NCI-H2171 (cell line): ENCODE measurements around the gene SERPINA3.
"Not testable (repeated sequence)": the region's sequence is repeated elsewhere in the genome, so short reads cannot be mapped to it uniquely, and the experiment has no call there.

Source experiments
- DNase-seq: peaks from one replicate; lab custom pipeline; 2025; lab: John Stamatoyannopoulos, UW

SERPINA3 gene

GRCh38 chr14:94612174-94612573, at the start of gene SERPINA3:
SERPINA3 (plus strand) TSS chr14:94612391; CDS start chr14:94614442, 2,051 bp downstream.
- no peak for DNase-seq

- DNase-seq = no peak
Observed at GRCh38 chr14:94562941-94563883, 49.0 kb upstream of the SERPINA3 start.

GRCh38 chr14:94564381-94564780, 47.8 kb upstream of the SERPINA3 start:
- no peak for DNase-seq

- DNase-seq = no peak
Observed at GRCh38 chr14:94568186-94568585, 44.0 kb upstream of the SERPINA3 start.

GRCh38 chr14:94569381-94570001, 42.7 kb upstream of the SERPINA3 start:
- no peak for DNase-seq

- DNase-seq = no peak
Observed at GRCh38 chr14:94570002-94570400, 42.2 kb upstream of the SERPINA3 start.

GRCh38 chr14:94570440-94570839, 41.8 kb upstream of the SERPINA3 start:
- DNase-seq = no peak

GRCh38 chr14:94571395-94571794, 40.8 kb upstream of the SERPINA3 start:
- no peak for DNase-seq

GRCh38 chr14:94571950-94572349, 40.2 kb upstream of the SERPINA3 start:
- no peak for DNase-seq

GRCh38 chr14:94572637-94573303, 39.4 kb upstream of the SERPINA3 start:
- DNase-seq = no peak

- no peak for DNase-seq
Observed at GRCh38 chr14:94573475-94574277, 38.5 kb upstream of the SERPINA3 start.

GRCh38 chr14:94574336-94574735, 37.9 kb upstream of the SERPINA3 start:
- DNase-seq = no peak

- DNase-seq = no peak
Observed at GRCh38 chr14:94575730-94576585, 36.2 kb upstream of the SERPINA3 start.

GRCh38 chr14:94577472-94577871, 34.7 kb upstream of the SERPINA3 start:
- DNase-seq = not testable (repeated sequence)

GRCh38 chr14:94578712-94579111, 33.5 kb upstream of the SERPINA3 start:
- DNase-seq = no peak

- DNase-seq = no peak
Observed at GRCh38 chr14:94581127-94581999, 30.8 kb upstream of the SERPINA3 start, which contains the start of gene SERPINA5. SERPINA5 (plus strand) TSS chr14:94581426; CDS start chr14:94587363, 5,937 bp downstream.

GRCh38 chr14:94582199-94582750, 29.9 kb upstream of the SERPINA3 start:
- no peak for DNase-seq

- no peak for DNase-seq
Observed at GRCh38 chr14:94582851-94583250, 29.3 kb upstream of the SERPINA3 start.

GRCh38 chr14:94583557-94583956, 28.6 kb upstream of the SERPINA3 start:
- DNase-seq = no peak
